Endothelial cell of umbilical vein (primary cell): ENCODE results near the gene PELI3. TPM values are rescaled to one million over a fixed set of nuclear protein-coding genes. Genes with fewer than 3 reads are reported as not detected.

Experiments
- BruUV-seq: library from RNA; stranded (reverse); fragments of 400-500 nt; replicated peaks from 2 replicates; lab custom pipeline; 2021; lab: Mats Ljungman, UMichigan
- CTCF ChIA-PET: fragments of 300-600, 350-600 bp; sonication (Branson Sonifier 250); formaldehyde crosslinking; loops from one replicate; lab custom pipeline; 2021; ENCODE audit warnings: antibody characterized with exemption, inconsistent platforms; lab: Charles Lee
- POLR2A ChIA-PET: fragments of 300-600, 350-600 bp; sonication (Branson Sonifier 250); formaldehyde crosslinking; loops from one replicate; lab custom pipeline; 2021; ENCODE audit warnings: antibody characterized with exemption, inconsistent platforms; lab: Charles Lee
- DNase-seq: peaks from one replicate; pipeline ENCODE4 v3.0.0-alpha.2; 2011; ENCODE audit warnings: low read depth, low spot score
- FAIRE-seq: peaks from 2 replicates; lab custom pipeline; 2011; peaks lifted over from hg19 to GRCh38; lab: Jason Lieb, UNC
- H2AFZ ChIP-seq: 2 replicates; pipeline ENCODE4 v1.6.0; 2012; ENCODE audit warnings: low read depth, low read length, control low read depth, inconsistent platforms
- H3K27ac ChIP-seq: 2 replicates; pipeline ENCODE4 v1.5.1; 2011; ENCODE audit warnings: low read depth, mild to moderate bottlenecking, control low read depth, low read length, moderate library complexity; ENCODE audit not compliant: insufficient read depth
- H3K27me3 ChIP-seq, 2 experiments: 2 replicates each; pipeline versions ENCODE4 v1.6.0 to v1.6.1; 2011; ENCODE audit warnings: low read length in 2 of 2, mixed read lengths in 1 of 2; ENCODE audit not compliant: control insufficient read depth in 2 of 2, insufficient read depth in 2 of 2
- H3K36me3 ChIP-seq, 2 experiments: 2 replicates in 1 of 2; 3 replicates in 1 of 2; pipeline ENCODE4 v1.5.1; 2011; ENCODE audit warnings: low read length in 2 of 2, mild to moderate bottlenecking in 1 of 2, moderate library complexity in 1 of 2; ENCODE audit not compliant: control insufficient read depth in 2 of 2, insufficient read depth in 2 of 2; ENCODE audit errors: extremely low read depth in 1 of 2
- H3K4me1 ChIP-seq: 3 replicates; pipeline ENCODE4 v1.5.1; 2011; ENCODE audit warnings: mild to moderate bottlenecking, low read length; ENCODE audit not compliant: control insufficient read depth, insufficient read depth; ENCODE audit errors: extremely low read depth
- H3K4me2 ChIP-seq: 2 replicates; pipeline ENCODE4 v1.6.1; 2011; ENCODE audit warnings: low read length, control low read depth, mixed read lengths; ENCODE audit not compliant: insufficient read depth
- H3K4me3 ChIP-seq, 3 experiments: fragments of 200-600 bp in 1 of 3; sonication (generic), shearing (Covaris generic) in 1 of 3; replicated peaks in 1 of 3; 2 replicates each; pipeline ENCODE4 v1.5.1; 2011 to 2016; ENCODE audit warnings: control low read depth in 3 of 3, low read length in 3 of 3, mild to moderate bottlenecking in 2 of 3, inconsistent platforms in 1 of 3, low read depth in 1 of 3, moderate library complexity in 1 of 3; ENCODE audit not compliant: insufficient read depth in 1 of 3
- H3K79me2 ChIP-seq: 2 replicates; pipeline ENCODE4 v1.6.0; 2012; ENCODE audit warnings: low read length, inconsistent platforms; ENCODE audit not compliant: control insufficient read depth, insufficient read depth
- H3K9ac ChIP-seq: replicated peaks from 2 replicates; pipeline ENCODE3; 2011; ENCODE audit warnings: low read length, control low read depth; ENCODE audit not compliant: insufficient read depth; ENCODE audit errors: extremely low read depth
- H3K9me1 ChIP-seq: replicated peaks from 3 replicates; pipeline ENCODE4 v1.6.0; 2011; ENCODE audit warnings: mild to moderate bottlenecking, low read length; ENCODE audit not compliant: control insufficient read depth, insufficient read depth; ENCODE audit errors: extremely low read depth
- H3K9me3 ChIP-seq: replicated peaks from 2 replicates; pipeline ENCODE4 v1.5.1; 2012; ENCODE audit warnings: low read length, inconsistent platforms; ENCODE audit not compliant: control insufficient read depth, insufficient read depth
- H4K20me1 ChIP-seq: replicated peaks from 2 replicates; pipeline ENCODE3; 2011; ENCODE audit warnings: mild to moderate bottlenecking, low read length; ENCODE audit not compliant: control insufficient read depth, insufficient read depth; ENCODE audit errors: extremely low read depth
- CTCF ChIP-seq, 2 donors: IDR thresholded peaks; 1 replicate in 1 of 2; 2 replicates in 1 of 2; pipeline ENCODE4 v1.5.1; 2011; ENCODE audit warnings: low read length in 2 of 2, mild to moderate bottlenecking in 2 of 2, moderate library complexity in 2 of 2, control low read depth in 1 of 2, inconsistent platforms in 1 of 2, low read depth in 1 of 2; ENCODE audit not compliant: insufficient read depth in 1 of 2; ENCODE audit errors: extremely low read depth in 1 of 2
- EZH2 ChIP-seq: IDR thresholded peaks from 2 replicates; pipeline ENCODE4 v1.6.1; 2012; ENCODE audit warnings: borderline replicate concordance, low read depth, mild to moderate bottlenecking, moderate library complexity, low read length, inconsistent platforms; ENCODE audit not compliant: severe bottlenecking
- FOS ChIP-seq: IDR thresholded peaks from 2 replicates; pipeline ENCODE4 v1.6.1; 2011; ENCODE audit warnings: mild to moderate bottlenecking, low read length, moderate library complexity, borderline replicate concordance; ENCODE audit not compliant: insufficient read depth
- GATA2 ChIP-seq: IDR thresholded peaks from 2 replicates; pipeline ENCODE4 v1.7.0; 2011; ENCODE audit warnings: low read depth, mild to moderate bottlenecking, moderate library complexity, mixed read lengths, low read length; ENCODE audit not compliant: insufficient read length, insufficient read depth
- JUN ChIP-seq: IDR thresholded peaks from 2 replicates; pipeline ENCODE4 v1.6.1; 2011; ENCODE audit warnings: borderline replicate concordance, low read depth; ENCODE audit not compliant: insufficient read length, insufficient read depth
- MAX ChIP-seq: IDR thresholded peaks from 2 replicates; pipeline ENCODE4 v1.6.1; 2011; ENCODE audit not compliant: insufficient read depth, insufficient read length
- MYC ChIP-seq: IDR thresholded peaks from one replicate; pipeline ENCODE4 v1.6.1; 2011; ENCODE audit warnings: mild to moderate bottlenecking, low read depth, low read length
- POLR2A ChIP-seq: IDR thresholded peaks from 2 replicates; pipeline ENCODE4 v1.6.1; 2012; ENCODE audit warnings: low read depth, mild to moderate bottlenecking, control low read depth, low read length
- POLR2AphosphoS5 ChIP-seq: IDR thresholded peaks from 2 replicates; pipeline ENCODE4 v1.6.1; 2012; ENCODE audit warnings: low read depth, mild to moderate bottlenecking, control low read depth, low read length, moderate library complexity; ENCODE audit not compliant: insufficient read depth
- dilution Hi-C: fragments of 300-500 bp; cut with MboI; formaldehyde crosslinking; loops from one replicate; pipeline ENCODE4 v1.15.0; 2019; ENCODE audit warnings: low sequenced_read_pairs; ENCODE audit not compliant: extremely low pct_ligation_motif_present
- intact Hi-C: fragments of 100-400 bp; cut with micrococcal nuclease; formaldehyde crosslinking; loops from one replicate; pipeline ENCODE4 v1.10.0; 2022
- polyA plus RNA-seq, 4 experiments: library from polyadenylated mRNA; depleted of rRNA in 3 of 4; stranded (reverse) in 3 of 4; unstranded in 1 of 4; fragments of >200 nt; gene quantifications; 2 replicates each; pipeline versions ENCODE4 v1.2.1 to v1.2.3, GENCODE V29; 2011 to 2012; ENCODE audit warnings: missing spikeins in 1 of 4
- total RNA-seq: library from RNA; stranded (reverse); gene quantifications from 2 replicates; pipeline ENCODE4 v1.2.3, GENCODE V29; 2021

PELI3 gene
- total and polyA plus RNA-seq, 2 donors (not counting 3 experiments of a cell fraction or from before 2014, with no cell fraction given) = 2.8 to 2.9 TPM

- intact Hi-C loops = no loop called here
- no TSS peak for BruUV-seq
Observed at GRCh38 chr11:66488957-66489356, 22.3 kb downstream of the PELI3 start.

More at GRCh38 chr11:66488957-66489356, 22.3 kb downstream of the PELI3 start:
- ChIA-PET POLR2A (no interaction called here), CTCF (no interaction called here)
- Histone ChIP-seq H3K9ac (no peak overlapping the region), H4K20me1 (no peaks in the 10 kb centered on the region), H3K9me3 (no peaks in the 10 kb centered on the region), H3K79me2 (no peaks in the 10 kb centered on the region), H3K9me1 (no peaks in the 10 kb centered on the region), H3K4me1 (no peaks in the 10 kb centered on the region), H3K27me3 (no peaks in the 10 kb centered on the region), H2AFZ (no peak overlapping the region), H3K4me3 (no peak overlapping the region), H3K4me2 (no peak overlapping the region), H3K36me3 (peaks cover 0 to 19% of the 10 kb centered on the region in 2 experiments), H3K27ac (no peak overlapping the region)
- no peak for TF ChIP-seq POLR2A
- no peak for TF ChIP-seq CTCF (IDR thresholded peaks at IDR 0.05; ENCODE audit: extremely low read depth in 1 of 2, insufficient read depth in 1 of 2, low read depth in 1 of 2, low read length in 2 of 2)
- no peak for TF ChIP-seq FOS
- TF ChIP-seq GATA2 = no peak
- TF ChIP-seq EZH2 = no peak
- TF ChIP-seq MAX = no peak
- TF ChIP-seq JUN = no peak
- no peak for TF ChIP-seq POLR2AphosphoS5
- no peak for TF ChIP-seq MYC
- no peak for FAIRE-seq
- DNase-seq = no peak
- dilution Hi-C loops = no loop called here
